Pulmonary artery endothelial cell (primary cell): ENCODE results near the gene TEKT3. TPM values are rescaled to one million over a fixed set of nuclear protein-coding genes. Genes with fewer than 3 reads are reported as not detected.
A peak's percentile ranks its signal among the peaks of the same experiment; 100 is the strongest.

ENCODE experiments used
- DNase-seq: peaks from one replicate; pipeline ENCODE4 v3.0.0-alpha.2; 2011; ENCODE audit warnings: low read depth, low spot score
- total RNA-seq: library from RNA; depleted of rRNA; stranded (reverse); fragments of >200 nt; gene quantifications from 2 replicates; pipeline ENCODE4 v1.2.3, GENCODE V29; 2014

The TEKT3 gene
- total RNA-seq, result not detected in 2 replicates

DNA sequence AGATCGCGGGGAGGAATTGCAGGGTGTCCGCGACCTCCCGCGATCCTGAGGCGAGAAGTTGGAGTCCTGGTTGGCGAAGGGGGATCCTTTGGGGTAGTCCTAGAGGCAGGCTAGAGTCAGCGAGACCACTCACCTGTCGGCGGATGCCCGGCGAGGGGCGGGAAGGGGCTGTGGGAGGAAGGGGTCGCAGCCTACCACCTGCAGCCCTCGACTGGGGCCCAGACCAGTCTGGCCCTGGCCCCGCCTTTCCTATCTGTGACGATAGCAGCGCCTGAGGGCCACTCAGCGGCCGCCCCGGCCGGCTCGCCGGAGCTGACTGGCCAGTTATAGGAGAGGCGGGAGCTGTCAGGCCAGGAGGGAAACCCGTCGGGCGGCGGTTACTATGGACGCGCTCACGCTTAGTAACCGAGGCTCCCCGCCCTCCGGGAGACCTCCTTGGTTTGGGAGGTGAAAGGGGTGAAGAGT is at the start of gene TEKT3:
TEKT3 (minus strand) TSS at position 213 of the 465 bp plus-strand sequence. CDS start 10,012 bp downstream, outside the sequence.
- DNase-seq, result peak; percentile 10

DNA sequence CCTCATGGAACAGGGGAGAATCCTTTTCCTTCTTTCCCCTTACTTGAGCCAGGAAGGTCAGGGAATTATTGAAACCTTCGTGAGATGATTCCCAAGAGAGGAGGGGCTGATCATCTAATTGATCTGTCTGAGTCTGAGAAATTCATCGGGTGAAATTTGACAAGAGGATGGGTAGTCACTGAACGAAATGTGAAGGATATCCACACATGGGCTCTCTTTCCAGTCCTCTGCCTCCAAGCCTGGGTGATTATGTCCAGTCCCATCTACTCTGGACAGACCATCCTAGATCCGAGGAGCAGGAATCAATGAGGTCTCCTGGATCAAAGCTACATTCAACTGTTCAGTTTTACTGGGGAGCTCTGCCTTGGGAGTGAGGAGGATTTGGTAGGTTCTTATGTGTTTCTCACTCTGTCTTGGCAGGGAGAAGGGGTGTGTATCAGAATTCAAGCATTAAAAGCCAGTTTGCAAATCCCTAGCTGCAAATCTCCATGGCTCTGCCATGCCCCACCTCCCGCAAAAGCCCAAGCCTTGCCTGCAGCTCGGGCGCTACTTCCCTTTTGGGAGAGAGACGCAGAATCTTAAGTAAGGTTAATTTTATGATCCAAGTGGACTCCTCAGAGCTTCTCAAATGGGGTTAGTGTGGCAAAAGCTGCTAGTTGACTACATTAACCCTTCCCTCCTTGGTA is 47.1 kb upstream of the TEKT3 start:
- no peak for DNase-seq

DNA sequence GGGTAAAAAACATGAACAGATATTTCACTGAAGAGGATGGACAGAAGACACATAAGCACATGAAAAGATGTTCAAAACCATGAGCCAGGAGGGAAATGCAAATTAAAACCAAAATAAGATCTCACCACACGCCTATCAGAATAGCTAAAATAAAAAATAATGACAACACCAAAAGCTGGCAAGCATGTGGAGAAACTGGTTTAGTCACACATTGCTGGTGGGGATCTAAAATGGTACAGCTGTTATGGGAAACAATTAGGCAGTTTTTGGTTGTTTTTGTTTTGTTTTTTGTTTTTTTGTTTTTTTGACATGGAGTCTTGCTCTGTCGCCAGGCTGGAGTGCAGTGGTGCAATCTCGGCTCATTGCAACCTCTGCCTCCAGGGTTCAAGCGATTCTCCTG is 44.7 kb upstream of the TEKT3 start:
- DNase-seq, result no peak

DNA sequence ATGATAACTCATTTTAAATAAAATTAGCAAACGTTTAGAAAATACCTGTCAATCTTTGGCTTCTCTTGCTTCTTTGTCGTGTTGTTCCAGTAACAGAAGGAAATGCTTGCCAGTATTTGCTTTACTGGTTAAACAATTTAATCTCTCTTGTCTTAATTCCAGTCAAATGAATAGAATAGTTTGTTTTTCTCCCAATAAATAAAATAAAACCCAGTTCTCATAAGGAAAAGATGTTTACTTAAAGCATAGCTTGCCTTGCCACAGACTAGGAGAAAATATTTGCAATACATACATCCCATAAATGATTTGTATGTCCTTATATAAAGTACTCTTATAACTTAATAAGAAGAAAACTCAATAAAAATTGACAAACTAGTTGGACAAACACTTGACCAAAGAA is 43.9 kb upstream of the TEKT3 start:
- no peak for DNase-seq

DNA sequence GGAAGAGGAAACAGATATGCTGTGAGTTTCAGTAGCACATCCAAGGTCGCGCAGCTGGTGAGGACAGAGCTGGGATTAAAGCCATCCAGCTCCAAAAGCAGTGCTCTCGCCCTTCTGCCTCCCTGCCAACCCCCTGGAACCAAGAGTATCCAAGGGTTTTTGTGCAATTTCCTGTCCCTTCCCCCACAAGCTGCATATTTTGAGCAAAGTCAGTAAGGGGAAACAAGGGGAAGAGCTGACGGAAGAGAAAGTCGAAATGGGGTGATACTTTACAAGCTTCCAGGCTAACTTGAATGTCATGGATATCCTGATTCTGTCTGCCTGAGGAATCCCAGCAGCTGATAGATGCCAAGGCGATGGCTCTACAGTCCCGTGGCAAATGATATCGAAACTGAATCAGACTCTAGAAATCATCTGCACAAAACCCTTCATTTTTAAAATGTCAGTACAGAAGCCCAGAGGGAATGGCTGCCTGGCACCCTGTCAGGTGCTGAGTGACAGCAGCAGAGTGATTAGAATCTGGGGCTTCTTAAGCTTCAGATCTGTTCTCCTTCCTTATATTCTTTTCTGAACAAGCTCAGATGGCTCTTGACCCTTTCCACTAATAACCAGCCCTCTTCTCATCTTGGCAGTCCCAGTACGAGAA is 42.9 kb upstream of the TEKT3 start:
- DNase-seq, result no peak

DNA sequence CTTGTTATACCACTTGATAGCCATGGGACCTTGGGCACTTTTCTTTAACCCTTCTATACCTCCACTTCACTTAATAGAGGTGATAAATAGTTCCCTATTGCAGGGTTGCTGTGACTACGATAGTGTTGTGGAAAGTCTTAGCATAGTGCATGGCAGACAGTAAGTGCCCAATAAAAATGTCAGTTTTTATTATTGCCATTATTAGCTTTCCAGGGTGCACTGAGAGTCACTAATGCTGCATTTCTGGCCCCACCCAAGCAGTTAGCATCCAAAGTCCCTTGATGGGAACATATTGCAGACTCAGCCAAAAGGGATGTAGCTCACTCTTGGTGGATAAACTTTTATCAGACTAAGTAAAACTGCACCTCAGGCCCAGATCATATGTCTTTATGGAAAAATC is 41.5 kb upstream of the TEKT3 start:
- DNase-seq, result no peak

DNA sequence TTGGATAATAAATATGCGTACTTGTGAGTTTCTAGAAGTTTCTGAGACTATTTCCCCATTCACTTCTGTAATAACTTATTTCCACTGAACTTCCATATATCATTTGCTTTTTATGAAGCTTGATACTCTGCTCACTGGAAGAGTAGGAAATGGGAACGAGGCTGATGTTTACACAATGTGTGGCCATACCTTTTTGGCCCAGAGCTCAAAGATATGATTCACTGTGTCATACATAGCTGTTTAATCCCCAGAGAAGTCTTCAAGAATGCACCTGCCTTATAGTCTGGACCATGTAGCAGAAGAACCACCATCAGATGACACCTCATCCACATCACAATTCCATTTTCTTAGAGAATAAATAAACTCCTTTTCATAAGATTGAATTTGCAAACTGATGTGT is 40.3 kb upstream of the TEKT3 start:
- no peak for DNase-seq

DNA sequence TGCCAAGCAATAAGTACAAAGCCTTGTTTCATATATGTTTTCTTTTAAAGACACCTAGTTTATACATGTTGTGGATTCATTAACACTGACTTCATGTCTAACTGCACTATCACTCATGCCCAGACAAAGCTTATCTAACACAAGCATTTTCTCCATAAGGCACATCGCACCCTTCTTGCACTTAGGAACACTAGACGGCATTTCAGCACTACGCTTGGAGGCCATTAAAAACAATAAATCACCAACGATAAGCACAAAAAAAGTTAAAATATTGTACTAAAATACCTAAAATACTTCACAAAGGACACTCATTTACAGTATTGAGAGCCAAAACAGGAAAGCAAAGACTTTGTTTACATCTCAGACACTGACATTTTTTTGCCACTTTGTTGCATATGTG is 39.0 kb upstream of the TEKT3 start:
- no peak for DNase-seq

DNA sequence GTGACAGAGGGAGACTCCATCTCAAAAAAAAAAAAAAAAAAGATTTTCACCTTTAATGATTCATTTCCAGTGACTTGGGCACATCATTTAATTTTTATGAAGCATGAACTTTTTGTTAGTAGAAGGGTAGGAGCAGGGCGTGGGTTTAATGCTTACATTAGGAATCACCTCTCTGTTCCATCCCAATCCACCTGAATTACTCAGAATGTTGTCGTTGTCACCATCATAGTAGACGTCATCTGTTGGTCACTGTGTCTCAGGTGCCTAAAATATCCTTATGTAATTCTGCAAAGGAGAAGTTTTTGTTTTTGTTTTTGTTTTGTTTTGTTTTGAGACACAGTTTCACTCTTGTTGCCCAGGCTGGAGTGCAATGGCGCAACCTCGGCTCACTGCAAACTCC is 38.3 kb upstream of the TEKT3 start:
- no peak for DNase-seq

DNA sequence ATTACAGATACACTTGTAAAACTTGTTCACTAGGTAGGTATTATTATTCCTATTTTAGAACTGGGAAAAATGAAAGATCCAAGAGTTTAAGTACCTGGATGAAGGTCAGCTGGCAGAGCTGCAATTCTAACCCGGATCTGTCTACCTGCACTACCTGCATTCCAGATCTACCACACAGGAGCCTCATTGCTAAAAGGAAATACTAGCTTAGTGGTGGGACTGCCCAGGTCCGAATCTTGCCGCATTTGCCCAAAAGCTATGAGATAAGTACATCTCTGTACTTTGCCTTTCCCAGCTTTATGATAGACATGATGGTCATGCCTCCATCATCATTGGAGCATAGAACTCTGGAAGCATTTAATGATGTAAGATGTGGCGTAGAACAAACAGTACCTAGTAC is 36.8 kb upstream of the TEKT3 start:
- DNase-seq, result no peak

DNA sequence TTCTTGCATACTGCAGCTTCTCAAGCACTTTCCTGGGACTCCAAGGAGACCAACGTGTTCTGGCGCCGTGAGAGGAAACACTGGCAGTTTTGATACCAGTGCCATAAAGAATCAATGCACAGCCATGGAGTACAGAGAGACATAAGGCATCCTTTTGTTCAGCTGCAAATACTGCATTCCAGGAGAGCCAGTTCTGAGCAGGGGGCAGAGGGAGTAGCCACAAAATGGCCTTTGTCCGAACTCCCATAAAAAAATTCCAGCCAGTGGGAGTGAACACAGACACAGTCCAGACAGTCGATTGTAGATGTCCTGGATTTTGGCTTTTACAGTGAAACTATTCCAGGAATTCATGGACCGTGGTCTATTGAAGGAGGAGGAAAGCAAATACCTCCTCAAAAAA is 36.2 kb upstream of the TEKT3 start:
- DNase-seq, result no peak

DNA sequence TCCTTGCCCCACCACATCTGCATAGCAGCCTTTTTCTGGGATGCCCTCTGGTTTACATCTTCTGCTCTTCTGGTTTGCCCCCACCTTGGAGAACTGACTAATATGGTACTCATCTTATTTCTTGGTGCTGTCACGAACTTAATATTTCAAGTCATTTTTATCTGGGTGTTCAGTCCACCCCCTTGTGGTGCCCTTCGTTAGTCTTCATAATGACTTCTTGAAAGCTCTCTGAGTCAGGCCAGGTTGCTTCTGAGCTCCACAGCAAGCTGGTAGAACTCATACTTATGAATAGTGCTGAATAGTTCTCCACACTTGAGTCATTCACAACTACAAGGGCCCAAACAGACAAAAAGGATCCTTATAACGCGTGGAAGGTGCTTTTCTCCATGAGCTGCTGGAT is 35.8 kb upstream of the TEKT3 start:
- DNase-seq, result no peak

DNA sequence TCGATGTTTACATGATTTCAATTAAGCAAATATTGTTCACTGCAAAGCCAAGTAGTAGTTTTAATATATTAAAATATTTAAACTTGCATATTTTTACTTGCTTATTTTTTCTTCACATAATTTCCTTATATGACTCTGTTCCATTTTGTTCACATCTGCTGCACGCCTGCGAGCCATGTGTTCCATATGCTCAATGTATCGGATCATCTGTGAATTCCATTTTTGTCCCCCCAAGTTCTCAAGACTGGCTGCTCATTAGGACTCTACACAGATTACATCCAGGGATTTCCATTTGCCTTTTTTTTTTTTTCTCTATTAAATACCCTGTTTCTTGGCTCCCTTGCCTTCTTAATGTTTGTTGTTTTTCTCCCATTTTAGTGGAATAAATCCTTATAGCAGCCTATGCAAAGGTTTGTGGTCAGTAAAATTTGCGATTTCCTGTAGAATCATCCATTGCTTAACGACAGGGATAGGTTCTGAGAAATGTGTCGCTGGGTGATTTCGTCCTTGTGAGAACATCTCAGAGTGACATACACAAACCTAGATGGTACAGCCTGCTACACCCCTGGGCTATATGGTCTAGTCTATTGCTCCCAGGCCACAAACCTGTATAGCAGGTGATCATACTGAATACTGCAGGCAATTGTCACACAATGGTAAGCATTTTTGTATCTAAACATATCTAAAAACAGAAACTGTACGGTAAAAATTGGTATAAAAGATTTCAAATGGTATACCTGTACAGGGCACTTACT is 30.2 kb upstream of the TEKT3 start:
- DNase-seq, result no peak

DNA sequence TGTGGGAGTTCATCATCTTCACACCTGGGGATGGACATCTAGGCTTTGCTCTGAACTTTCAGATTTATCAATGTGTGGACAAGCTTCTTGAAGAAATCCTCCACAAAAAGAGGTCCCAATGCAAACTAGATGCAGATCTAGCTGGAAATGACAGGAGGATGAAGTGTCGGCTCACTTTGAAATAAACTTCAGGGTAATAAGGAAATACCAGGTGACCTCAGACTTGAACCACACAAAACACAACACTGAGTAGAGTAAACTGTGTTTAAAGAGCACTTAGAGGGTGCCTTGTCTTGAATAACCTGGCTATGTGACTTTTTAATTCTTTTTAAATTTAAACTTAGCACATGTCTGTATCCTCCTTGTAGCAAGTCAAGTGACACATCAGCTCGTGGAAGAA is 27.2 kb upstream of the TEKT3 start:
- DNase-seq, result no peak

DNA sequence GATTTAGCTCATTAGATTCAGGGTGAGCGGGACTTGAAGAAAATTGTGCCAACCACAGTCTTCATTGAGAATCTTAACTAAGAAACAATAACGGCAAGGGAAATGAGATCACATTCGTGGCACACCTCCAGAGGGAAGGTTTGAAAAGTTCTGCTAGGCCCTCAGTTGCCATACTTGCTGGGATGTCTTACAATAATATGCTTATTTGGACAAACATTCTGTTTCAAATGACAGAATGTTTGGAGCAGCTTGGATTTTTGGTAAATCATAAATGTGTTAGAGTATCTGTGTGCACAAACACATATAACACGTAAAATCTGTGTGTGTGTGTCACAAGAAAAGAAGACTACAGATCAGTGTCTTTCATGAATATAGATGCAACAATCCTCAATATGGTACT is 24.6 kb upstream of the TEKT3 start:
- no peak for DNase-seq

DNA sequence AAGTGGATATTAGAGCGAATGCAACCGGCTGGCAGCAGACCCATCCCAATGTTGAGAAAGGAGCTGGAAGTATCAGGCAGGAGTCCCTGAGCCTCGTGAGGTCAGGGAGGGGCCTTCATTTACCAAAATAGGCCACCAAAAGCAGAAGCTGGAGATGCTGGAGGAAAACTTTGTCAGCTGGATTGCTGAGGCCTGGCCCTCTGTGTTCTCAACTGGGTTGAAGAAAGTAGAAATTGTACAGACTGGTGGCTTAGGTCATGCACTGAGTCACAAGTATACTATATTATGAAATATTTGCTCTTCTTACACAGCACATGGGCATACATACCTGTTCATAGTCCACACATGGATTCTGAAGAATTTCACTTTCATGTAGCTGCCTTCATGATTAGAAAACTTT is 23.2 kb upstream of the TEKT3 start:
- no peak for DNase-seq

DNA sequence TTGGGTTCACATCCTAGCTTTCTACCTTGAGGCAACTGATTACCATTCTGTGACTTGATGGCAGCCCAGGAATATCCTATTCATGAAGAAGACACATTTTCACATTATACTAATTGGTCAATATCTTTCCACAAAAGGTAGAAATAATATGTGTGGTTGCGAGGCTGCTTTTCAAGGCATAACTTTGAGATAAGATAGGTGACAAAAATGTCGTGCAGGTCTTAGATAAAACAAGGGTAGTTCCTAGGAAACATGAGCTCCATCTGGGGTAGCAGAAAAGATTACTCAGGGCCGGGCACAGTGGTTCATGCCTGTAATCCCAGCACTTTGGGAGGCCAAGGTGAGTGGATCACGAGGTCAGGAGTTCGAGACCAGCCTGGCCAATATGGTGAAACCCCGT is 22.3 kb upstream of the TEKT3 start:
- DNase-seq, result no peak

DNA sequence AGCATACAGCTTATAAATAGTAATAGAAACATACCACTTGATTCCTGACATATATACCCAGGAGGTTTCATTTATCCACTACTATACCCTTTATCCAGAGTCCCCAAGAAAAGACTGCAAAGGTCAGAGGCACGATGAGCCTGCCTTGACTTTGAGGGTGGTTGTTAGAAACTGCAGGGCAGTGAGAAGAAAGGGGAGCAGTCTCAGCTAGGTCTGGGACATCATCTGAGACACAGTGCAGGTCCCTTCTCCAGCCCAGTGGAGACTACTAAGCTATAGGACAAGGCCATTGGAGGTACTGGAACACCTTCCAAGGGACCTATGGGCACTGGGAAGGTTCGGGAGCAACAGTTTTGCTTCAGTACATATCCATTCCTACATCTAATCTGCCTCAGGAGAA is 20.2 kb upstream of the TEKT3 start:
- no peak for DNase-seq

DNA sequence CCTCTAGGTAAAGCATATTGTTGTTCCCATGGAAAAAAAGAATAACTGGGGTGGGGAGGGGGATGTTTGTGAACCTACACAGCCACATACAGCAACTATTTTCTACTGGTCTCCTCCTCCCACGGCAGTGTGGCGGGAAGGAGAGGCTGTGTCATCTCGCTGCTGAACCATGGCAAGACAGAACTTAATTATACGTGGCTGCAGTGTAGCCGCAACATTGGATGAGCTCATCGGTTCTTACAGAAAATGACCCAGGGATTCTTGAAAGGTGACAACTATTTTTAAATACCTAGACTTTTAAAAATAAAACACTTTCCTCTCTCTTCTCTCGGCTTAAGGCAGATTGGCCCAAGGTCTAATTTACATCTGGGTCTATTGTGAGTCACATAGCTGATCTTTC is 19.8 kb upstream of the TEKT3 start:
- no peak for DNase-seq

DNA sequence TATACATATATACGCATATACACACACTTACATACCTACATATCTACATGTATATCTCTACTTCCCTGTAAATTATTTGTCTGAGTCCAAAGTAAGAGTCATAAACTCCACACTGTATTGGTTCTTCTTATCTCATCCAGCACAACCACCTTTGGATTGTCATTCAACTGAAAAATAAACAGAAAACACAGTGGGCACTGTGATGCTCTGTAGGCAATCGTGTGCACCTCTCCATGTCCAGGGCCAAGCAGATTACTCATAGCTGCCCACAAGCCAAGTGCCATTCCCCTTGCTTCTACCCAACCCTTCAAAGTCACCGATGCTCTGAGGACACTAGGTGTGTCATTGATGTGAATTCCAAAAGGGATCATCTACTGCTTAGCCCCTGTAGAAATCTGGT is 12.9 kb upstream of the TEKT3 start:
- DNase-seq, result no peak

DNA sequence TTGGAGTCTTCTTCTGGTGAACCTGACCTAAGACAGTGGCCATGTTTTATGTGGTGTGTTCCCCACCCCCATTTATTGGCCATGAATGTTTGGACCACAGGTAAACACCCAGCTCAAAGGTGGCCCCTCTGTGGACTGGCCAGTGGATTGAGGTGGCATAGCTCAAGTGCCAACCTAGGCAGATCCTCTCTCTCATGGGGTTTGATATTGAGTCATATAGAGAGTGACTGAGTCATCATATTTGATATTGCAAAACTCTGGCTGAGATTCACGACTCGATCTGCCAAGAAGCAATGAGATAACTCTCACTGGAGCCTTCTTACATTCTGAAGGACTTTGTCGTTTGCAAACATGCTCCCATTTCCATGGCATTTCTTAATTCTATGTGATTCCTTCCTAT is 10.5 kb upstream of the TEKT3 start:
- DNase-seq, result no peak

DNA sequence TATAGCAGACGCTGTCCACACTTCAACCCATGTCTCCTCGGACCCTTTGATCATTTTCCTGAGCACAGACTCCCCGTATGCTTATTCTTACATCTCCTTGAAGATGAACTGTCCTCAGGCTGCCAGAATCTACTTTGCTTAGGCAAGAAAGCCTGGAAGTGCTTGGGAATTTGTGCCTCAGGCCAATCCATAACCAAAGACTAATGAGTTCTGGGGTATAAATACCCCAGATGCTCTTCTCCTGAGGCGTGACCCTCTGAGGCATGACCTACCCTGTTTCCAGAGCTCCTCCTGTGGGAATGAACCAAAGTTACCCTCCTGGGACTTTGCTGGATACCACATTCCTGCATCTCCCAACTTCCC is 10.1 kb upstream of the TEKT3 start:
- DNase-seq, result no peak
